Eye (tissue), 1 donor: Measurements from ENCODE around the gene PRIMPOL.
"Not testable (repeated sequence)": the region's sequence is repeated elsewhere in the genome, so short reads cannot be mapped to it uniquely, and the experiment has no call there.

Experiments used
- DNase-seq: peaks from one replicate; pipeline ENCODE4 v3.0.0-alpha.2; 2015

Gene PRIMPOL

DNA sequence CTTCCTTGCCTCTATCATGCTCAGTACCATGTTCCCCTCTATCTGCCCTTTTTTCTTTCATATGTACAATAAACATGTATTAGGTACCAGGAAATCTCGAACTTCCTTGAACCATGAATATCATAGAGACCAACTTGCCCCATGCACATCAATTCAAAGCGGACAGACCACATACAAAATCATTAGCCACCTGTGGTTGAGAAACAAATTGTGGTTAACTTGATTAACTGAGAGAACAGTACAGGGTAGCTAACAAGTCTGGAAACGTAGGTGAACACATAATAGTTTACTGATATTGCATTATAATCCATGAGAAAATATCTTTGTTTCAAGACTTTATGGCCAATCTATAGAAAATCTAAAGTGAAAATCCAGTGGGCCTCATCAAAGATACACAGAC, 8.5 kb upstream of the PRIMPOL start:
- no peak for DNase-seq

GRCh38 chr4:184641451-184641850, 8.1 kb upstream of the PRIMPOL start:
- no peak for DNase-seq

DNA sequence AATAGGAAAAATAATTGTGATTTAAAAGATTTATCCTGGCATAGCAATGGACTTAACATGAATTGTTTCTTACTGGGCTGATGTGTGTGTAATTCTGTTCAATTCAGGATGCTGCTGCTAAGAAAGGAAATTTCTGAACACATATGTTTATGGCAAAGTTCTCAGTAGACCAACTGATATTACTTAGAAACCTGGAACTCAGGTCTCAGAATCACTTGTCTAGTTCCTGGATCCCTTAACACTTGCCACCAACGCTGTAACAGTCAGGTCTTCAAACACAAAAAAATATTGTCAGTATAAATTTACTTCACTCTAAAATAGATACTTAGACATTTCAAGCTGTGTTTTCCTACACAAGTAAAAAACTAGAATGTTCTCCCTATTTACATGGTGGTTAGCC, 5.8 kb upstream of the PRIMPOL start:
- peak; percentile 31 for DNase-seq

DNA sequence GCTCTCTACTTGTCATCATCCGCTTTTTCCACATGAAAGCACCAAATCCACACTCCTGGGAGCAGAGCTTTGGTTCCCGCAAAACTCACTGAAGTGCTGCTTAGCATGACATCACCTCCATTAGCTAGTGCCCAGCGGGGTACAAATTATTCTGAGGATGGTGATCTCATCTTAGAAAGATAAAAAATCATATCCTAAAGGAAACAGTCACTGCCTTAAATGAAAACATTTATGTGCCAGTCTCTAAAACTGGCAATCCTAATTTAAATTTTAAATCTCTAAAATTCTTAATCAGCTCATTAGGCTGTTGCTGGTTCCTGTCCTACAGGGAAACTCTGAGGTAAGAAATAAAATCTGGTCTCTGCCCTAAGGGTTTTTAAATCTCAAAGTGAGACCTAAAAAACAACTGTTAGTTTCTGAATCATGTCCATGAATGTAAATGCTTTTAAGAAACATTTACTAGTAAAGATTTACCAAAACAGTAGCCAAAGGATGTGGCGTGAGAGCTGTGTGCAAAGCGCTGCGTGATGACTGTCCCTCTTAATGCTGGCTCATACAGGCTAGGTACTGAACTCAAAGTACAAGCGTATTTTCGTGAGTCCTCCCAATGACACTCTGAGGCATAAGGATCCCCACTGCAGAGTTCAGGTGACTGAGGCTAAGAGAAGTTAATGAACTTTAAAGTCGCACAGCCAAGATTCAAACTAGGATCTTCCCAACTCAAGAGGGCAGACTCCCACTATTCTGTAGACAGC, 4.8 kb upstream of the PRIMPOL start:
- peak; percentile 81 for DNase-seq

GRCh38 chr4:184645904-184646610, 3.5 kb upstream of the PRIMPOL start:
- no peak for DNase-seq

GRCh38 chr4:184647266-184648053, 2.1 kb upstream of the PRIMPOL start:
- DNase-seq = peak; percentile 4

GRCh38 chr4:184648054-184648312, 1.6 kb upstream of the PRIMPOL start:
- DNase-seq = no peak

DNA sequence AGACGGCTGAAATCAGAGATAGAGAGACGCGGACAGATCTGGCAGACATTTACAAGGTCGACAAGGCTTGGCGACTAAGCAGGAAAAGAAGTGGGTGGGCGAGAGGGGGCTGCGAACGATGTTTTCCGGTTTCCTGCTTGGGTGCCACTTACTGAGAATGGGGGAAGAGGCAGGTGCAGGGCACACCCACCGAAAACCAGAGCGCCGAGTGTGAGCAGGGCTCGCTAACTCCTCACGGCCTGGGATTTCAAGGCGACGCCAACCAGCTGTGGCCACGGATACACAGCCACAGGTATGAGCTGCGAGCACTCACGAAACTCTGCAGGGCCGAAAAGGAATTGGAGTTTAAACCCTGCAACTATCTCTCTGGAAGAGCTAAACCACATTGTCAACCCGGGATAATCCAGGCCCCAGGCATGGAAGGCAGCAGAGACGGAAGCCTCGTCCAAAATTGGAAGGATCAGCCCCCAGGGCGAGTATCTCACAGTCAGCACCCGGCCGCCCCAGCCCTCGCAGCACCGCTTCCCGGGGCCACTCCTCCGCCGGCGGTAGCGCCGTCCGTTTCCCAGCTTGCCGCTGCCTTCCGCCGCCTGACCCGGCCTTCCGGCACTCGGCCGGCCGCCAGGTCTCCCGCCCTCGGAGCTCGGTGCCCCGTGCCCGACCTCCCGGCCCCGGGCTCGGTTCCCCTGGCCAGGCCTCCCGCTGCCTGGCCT, 1.1 kb upstream of the PRIMPOL start:
- DNase-seq = peak; percentile 83

DNA sequence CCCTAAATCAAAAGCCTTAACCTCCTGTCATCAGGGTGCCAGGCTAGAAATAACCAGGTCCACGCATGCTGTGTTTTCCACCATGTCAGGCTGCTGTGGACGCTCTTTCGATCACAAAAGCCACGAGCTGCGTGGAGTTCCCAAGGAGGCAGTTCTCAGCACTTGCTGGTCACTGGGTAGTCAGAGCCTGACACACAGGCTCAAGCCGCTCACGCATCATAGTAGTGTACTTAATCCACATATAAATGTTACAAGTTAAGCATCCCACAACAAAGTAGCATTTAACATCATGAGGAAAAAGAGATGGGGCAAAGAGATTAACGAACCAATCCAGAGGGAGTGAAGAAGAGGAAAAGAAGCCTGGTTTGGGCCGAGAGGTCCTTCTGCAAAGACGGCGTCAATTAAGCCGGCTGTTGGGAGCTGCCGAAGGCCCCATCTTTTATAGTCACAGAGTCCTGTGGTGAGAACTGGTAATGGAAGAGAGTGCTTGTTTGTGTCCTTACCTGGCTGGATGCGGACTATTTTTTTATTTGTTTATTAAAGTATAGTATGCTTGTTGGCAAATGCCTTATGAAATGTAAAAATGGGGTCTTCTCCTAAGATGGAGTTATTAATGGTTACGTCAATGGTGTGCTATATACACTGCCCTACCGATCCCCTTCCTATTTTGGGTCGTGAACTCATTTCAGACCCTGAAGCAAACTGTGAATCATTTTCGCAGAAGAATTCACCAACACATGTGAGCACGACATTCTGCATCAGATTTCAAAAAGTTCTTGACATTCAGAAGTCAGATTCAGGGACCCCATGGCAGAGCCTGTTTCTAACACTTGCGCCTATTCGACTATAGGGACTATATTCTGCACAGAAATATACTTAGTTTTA, 675 bp downstream of the PRIMPOL start:
- peak; percentile 89 for DNase-seq

DNA sequence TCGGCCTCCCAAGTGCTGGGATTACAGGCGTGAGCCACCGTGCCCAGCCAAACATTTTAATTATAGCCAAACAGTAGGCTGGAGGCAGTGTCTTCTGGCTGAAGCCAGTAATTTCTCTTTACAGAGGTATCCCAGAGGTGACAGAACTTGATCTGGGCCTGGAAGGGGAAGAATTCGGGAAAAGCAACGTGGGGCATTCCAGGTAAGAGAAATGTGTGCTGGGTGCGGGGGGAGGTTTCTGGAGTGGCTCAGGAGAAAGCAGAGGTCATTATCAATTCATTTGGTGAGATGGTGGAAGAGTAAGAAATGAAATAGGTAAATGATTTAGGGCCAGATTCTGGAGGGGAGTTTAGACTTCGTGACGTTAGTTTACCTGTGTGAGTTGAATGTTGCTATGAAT, 2.4 kb downstream of the PRIMPOL start:
- no peak for DNase-seq

- DNase-seq = not testable (repeated sequence)
Observed at GRCh38 chr4:184652681-184653080, 3.1 kb downstream of the PRIMPOL start.

GRCh38 chr4:184653650-184654049, 4.1 kb downstream of the PRIMPOL start:
- peak; percentile 39 for DNase-seq

DNA sequence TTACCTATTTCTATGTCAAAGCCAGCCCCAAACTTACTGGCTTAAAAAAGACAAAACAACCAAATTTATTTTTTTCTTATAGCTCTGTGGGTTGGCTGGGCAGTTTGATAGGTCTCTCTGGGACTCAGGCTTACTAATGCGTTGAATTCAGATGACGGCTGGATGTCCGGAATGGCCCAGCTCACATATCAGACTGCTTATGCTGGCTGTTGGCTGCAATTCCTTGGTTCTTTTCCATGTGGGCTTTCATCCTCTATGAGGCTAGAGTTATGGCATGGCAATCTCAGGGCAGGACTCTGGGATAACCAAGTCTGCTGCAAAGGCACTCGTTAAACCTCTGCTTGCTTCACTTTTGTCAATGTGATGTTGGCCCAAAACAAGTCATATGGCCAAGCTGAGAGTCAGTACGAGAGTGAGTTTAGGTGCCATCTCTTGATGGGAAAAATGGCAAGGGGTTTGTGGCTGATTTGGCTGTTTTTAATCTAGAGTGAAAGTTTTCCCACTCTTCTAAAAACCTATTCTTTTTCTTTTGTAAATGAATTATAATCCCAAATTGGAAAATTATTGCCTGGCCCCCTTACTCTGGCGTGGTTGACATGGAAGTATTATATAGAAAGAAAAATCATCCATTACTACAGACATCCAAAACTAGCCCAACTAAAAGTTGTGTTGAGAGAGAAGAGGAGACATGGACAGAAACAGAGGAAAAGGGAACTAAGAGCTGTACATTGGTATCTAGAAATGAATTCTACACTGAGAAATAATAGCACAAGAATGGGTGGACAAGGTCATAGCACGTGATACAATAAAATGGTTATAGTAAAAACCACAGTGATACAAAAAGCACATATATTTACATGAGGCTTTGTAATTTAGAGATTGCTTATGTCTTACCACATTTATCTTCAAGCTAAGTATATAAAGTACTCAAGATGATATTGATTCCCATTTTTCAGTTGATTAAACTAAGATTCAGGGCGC, 6.6 kb downstream of the PRIMPOL start:
- DNase-seq = no peak

- DNase-seq = no peak
Observed at GRCh38 chr4:184657144-184657543, 7.6 kb downstream of the PRIMPOL start.

- not testable (repeated sequence) for DNase-seq
Observed at GRCh38 chr4:184657820-184658219, 8.3 kb downstream of the PRIMPOL start.

DNA sequence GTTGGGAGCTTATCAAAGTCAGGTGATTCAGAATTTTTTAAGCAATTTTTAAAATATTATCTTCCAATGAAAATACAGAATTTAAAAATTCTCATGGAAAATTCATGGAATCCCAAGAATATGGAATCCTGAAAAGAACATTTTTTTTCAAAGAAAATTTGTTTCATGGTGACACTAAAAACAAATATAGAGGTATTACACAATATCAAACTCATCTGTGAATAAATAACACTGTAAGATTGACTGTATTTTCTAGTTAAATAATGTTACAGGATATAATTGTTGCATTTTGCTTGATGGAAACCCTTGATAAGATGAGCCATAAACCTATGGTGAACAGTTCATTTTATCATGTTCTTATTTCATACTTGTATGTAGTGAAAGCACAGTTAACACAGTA, 11.4 kb downstream of the PRIMPOL start:
- DNase-seq = no peak

DNA sequence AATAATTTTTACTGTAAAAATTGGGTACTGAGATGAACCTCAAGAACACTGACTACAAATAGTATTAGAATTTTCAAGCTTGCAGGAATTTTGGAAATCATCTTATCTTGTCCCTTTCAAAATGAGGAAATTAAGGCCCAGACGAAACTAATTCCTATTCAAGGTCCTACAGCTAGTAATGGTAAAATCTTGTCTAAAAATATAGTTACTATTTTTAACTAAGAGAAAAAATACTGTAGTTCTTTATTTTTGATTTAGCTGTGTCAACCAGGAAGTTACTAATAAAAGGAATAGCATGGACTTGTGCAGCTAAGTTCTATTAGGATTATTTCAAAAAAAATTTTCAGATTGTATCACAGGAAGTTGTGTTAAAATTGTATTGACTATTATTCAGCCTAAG, 12.7 kb downstream of the PRIMPOL start:
- DNase-seq = no peak

- DNase-seq = peak; percentile 34
Observed at GRCh38 chr4:184664445-184665210, 15.1 kb downstream of the PRIMPOL start.

- DNase-seq = no peak
Observed at GRCh38 chr4:184666670-184667069, 17.1 kb downstream of the PRIMPOL start.

DNA sequence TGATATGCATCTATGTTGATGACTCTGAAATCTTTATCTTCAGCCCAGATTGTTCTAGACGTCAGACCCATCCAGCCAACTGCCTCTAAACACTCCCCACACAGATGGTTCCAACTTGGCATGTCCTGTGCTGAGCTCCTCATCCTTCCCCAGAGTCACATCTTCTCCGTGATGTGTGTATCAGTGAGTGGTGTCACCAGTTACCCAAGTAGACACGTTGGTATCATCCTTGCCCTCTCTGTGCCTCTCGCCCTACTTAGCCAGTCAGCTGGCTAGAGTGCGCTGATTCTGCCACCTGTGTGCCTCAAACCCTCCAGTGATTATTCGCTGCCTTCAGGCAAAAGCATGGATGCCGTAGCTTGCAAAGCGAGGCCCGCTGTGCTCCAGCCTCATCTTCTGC, 18.6 kb downstream of the PRIMPOL start:
- DNase-seq = no peak
